Embryonic facial prominence (tissue), 1 donor: ENCODE measurements around the gene GATAD2A.
"Not testable (repeated sequence)": the region's sequence is repeated elsewhere in the genome, so short reads cannot be mapped to it uniquely, and the experiment has no call there.

Source experiments
- DNase-seq: peaks from one replicate; pipeline ENCODE4 v3.0.0-alpha.2; 2016; ENCODE audit errors: extremely low spot score

Gene GATAD2A

DNA sequence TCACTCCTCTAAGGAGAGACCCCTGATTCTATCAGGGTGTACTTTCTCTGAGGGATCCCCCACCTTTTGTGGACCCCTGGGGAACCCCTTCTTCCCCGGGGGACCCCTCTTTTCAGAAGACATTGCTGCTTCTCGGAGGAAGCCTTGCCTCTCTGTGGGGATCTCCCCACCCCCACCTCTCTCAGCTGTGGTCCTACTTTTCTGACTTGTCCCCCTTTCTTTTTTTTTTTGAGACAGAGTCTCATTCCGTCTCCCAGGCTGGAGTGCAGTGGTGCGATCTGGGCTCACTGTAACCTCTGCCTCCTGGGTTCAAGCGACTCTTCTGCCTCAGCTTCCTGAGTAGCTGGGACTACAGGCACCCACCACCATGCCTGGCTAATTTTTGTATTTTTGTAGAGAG is 18.4 kb upstream of the GATAD2A start:
- no peak for DNase-seq

DNA sequence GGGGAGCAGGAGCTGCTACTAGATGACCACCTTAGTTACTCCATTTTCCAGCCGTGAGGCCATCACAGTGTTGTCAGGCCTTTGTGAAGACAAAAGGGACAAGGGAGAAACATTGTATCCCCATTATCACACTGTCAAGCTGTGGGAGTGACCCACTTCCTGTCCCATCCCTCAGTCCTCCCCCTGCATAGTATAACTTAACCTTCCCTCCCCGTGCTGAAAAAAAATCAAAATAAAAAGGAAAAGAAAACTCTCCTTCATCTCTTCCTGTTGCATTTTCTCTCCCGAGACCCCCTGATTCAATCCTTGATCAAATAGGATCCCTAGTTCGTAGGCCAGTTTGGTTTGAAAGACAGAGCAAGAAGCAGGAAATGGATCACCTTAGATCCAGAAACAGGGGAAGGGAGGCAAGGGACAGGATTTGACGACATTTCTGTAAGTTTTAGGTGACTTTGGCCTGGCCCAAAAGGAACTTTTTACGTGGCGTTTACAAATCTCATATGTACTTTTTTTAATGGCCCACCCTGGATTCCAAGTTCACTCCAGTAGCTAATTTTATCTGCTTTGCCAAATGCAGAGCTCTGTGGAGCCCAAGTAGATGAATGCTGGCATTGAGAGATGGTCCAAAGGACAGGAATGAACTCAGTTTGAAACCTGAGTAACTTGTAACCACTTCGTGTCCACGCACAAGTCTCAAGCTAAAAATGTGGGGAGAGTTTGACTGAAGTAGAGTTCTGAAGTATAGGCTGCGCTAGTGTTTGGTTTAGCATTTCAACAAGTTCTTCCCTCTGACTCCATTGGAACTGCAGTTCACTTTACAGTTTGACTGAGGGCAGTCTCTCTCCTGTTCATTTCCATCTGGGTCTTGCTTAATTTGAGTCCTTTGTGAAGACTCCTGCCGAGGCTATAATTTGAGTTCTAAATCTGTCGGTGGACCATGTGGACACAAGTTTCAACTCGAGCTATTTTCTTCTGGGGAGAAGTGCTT is 16.6 kb upstream of the GATAD2A start:
- DNase-seq = no peak

GRCh38 chr19:19389683-19390082 is 15.8 kb upstream of the GATAD2A start:
- not testable (repeated sequence) for DNase-seq

DNA sequence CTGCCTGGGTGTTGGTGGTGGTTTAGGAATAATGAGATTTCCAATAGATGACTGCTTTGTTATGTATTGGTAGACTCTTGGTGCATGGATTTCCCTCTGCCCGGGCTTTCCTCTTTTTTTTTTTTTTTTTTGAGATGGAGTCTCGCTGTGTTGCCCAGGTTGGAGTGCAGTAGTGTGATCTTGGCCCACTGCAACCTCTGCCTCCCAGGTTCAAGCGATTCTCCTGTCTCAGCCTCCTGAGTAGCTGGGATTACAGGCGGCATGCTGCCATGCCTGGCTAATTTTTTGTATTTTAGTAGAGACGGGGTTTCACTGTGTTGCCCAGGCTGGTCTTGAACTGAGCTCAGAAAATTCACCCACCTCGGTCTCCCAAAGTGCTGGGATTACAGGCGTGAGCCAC is 11.1 kb upstream of the GATAD2A start:
- DNase-seq = not testable (repeated sequence)

GRCh38 chr19:19399733-19400433 is 5.6 kb upstream of the GATAD2A start:
- DNase-seq = no peak

- DNase-seq = no peak
Observed at GRCh38 chr19:19402656-19403372, 2.7 kb upstream of the GATAD2A start.

DNA sequence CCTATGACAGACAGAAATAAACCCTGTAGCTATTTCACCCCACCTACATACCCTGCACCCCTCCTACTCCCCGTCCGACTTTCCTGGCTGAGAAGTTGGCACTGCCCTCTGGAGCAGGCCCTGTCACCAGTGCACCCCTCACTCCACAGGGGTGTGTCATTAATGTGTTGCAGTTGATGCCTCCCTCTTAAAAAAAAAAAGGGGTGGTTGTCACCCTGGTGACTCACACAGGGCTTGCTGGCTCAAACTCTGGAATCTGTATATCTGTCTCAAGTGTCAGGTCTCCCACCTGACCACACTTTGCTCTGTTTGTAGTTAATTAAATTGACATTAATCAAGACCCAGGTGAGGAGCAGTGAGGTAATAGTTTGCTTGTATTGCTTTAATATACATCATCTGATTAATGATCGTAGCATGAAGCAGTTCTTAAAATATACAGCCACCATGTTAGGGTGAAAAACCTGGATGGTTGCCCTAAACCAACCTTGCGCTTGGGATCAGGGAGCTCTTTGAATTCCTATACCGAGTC is 2.0 kb upstream of the GATAD2A start:
- no peak for DNase-seq

DNA sequence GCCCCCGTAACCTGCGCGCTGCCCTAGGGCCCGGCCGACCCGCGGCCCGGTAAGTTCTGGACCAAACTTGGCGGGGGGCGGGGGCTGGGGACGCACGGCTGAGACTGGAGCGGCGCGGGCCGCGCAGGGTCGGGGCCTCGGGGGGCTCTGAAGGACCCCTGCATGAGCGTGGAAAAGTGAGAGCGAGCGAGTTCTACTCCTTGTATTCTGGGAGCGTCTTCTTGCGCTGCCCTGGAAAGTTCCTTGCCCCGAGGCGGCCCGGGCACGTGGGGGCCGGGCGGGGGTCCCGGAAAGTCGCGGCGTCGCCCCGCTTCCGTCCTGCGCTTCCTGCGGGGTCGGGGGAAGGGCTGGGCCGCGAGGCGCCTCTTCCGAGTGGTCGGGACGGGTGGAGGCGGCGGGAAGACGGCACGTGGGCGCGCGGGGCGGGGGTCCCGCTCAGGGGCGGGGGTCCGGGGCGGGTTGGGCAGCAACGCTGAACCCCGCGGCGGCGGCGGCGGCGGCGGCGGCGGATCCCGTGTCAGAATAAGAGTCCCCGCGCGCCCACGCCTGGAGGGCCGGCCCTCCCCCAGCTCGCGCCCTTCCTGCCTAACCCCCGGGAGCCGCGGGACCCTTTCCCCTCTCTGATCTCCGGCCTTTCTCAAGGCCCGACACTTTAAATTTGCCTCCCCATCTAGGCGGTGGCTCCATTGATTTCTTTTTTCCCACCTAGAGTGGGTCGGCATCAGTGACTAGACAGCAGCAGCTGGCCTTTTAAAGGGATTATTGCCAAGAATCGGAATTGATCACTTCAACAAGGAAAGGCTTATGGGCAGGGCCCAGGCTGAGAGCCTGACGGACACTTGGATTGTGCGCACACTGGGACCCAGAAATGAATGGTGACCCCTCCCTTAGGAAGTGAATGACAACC is 749 bp downstream of the GATAD2A start:
- no peak for DNase-seq

DNA sequence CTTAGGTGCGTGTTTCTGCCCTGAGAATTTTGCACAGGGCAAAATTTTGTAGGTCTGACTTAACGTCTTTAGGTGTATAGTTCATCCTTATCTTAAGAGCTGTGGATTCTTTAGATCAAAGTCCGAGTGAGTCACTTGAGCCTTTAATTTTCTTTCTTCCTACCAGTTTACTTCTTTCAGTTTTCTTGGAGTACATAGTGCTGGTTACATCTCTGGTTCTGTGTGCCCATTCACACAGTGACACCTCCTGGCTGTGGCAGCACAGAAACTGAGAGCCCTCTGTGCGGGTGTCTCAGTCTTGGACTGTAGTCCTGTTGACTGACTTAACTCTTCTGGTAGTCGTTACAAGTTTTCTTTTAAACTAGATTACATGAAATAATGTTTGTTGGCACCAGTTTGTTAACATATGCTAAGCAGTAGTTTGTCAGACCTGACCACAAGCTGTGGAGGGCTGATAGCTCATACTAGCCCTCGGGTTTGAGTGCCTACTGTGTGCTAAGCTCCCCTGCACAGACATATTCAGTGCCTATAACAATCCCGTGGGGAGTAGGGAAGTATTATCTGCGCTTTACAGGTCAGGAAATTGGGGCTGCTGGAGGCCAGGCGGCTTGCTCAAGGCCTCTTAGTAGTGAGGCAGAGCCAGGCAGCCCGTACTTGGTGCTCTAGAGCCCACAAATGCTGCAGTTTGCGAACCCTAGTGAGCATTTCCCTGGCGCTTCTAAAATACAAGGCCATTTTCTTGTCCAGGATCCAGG is 1.6 kb downstream of the GATAD2A start:
- DNase-seq = no peak

- DNase-seq = no peak
Observed at GRCh38 chr19:19407633-19407930, 2.1 kb downstream of the GATAD2A start.

DNA sequence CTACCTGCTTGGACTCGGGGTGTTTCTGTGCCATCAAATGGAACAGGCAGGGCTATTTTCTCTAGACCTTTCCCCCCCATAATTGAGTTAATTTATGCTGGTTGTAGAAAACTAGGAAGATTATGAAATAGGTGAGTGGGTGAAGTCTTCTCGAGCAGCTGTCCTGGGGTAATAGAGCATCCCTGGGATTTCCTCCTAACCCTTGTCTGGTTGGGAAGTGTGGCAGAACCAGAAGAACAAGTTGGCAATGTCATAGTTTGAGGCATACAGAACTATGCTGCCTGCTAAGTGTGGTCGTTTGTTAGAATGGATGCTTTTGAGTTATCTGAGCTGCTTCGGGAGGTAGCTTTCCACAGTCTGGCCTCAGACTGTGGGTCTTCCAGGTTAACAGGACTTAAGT is 3.7 kb downstream of the GATAD2A start:
- no peak for DNase-seq

- no peak for DNase-seq
Observed at GRCh38 chr19:19409631-19410030, 4.2 kb downstream of the GATAD2A start.

GRCh38 chr19:19410553-19411550 is 5.4 kb downstream of the GATAD2A start:
- no peak for DNase-seq

- DNase-seq = no peak
Observed at GRCh38 chr19:19416280-19416679, 10.8 kb downstream of the GATAD2A start.

GRCh38 chr19:19417046-19417445 is 11.6 kb downstream of the GATAD2A start:
- DNase-seq = no peak

DNA sequence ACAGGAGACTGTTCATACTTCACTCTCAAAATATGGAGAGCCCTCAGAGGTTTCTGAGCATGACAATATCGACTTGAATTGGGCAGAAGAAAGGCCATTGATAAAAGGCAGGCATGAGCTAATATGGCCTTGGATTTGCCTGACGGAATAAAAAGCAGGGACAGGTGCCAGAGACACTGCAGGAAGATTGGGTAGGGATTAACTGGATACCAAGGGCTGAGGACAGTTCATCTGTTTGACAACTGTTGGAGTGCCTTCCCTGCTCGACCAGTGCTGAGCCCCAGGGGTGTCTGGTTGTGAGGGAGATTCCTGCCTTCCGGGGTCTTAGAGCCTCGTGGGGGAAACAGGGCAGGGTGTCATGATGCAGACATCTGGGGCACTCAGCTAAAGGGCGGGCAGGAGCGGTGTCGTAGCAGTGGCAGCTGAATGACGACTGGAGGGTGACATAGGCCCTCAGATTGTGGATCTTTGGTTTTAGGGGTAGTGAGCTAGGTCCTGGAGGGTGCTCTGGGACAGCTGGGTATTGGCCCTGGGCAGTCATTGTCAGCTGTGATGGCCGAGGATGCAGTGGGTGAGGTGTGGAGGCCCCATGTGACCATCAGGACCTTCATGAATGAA is 12.3 kb downstream of the GATAD2A start:
- no peak for DNase-seq

GRCh38 chr19:19418555-19419260 is 13.2 kb downstream of the GATAD2A start:
- no peak for DNase-seq
